Keratinocyte (primary cell): Measurements from ENCODE around the gene RHEB. TPM values are rescaled to one million over a fixed set of nuclear protein-coding genes. Genes with fewer than 3 reads are reported as not detected.

Source experiments
- DNase-seq: peaks from one replicate; pipeline ENCODE4 v3.0.0-alpha.2; 2011; ENCODE audit warnings: low read depth, missing footprints, low spot score
- FAIRE-seq: peaks from 2 replicates; lab custom pipeline; 2011; peaks lifted over from hg19 to GRCh38; lab: Jason Lieb, UNC
- H2AFZ ChIP-seq: 2 replicates; pipeline ENCODE4 v1.6.0; 2012; ENCODE audit warnings: low read length, control low read depth, inconsistent platforms; ENCODE audit not compliant: control insufficient read depth
- H3K27ac ChIP-seq: 2 replicates; pipeline ENCODE4 v1.5.1; 2011; ENCODE audit warnings: low read length; ENCODE audit not compliant: control insufficient read depth, insufficient read depth
- H3K27me3 ChIP-seq: 3 replicates; pipeline ENCODE4 v1.6.0; 2011; ENCODE audit warnings: low read length; ENCODE audit not compliant: control insufficient read depth, insufficient read depth; ENCODE audit errors: extremely low read depth
- H3K36me3 ChIP-seq, 2 experiments: 2 replicates in 1 of 2; 3 replicates in 1 of 2; pipeline ENCODE4 v1.5.1; 2011; ENCODE audit warnings: low read length in 2 of 2, mild to moderate bottlenecking in 1 of 2; ENCODE audit not compliant: control insufficient read depth in 2 of 2, insufficient read depth in 2 of 2; ENCODE audit errors: extremely low read depth in 1 of 2
- H3K4me1 ChIP-seq: 3 replicates; pipeline ENCODE4 v1.5.1; 2011; ENCODE audit warnings: low read length; ENCODE audit not compliant: control insufficient read depth, insufficient read depth; ENCODE audit errors: extremely low read depth
- H3K4me2 ChIP-seq: 3 replicates; pipeline ENCODE4 v1.6.0; 2011; ENCODE audit warnings: low read depth, low read length; ENCODE audit not compliant: control insufficient read depth, insufficient read depth; ENCODE audit errors: extremely low read depth
- H3K4me3 ChIP-seq, 3 experiments: fragments of 200-600 bp in 1 of 3; sonication (generic) in 1 of 3; 2 replicates in 2 of 3; 3 replicates in 1 of 3; pipeline ENCODE4 v1.5.1; 2011 to 2016; ENCODE audit warnings: low read length in 3 of 3, mild to moderate bottlenecking in 3 of 3, control low read depth in 2 of 3, inconsistent platforms in 1 of 3, low read depth in 1 of 3, mixed read lengths in 1 of 3, mixed run types in 1 of 3, moderate library complexity in 1 of 3; ENCODE audit not compliant: control insufficient read depth in 2 of 3, insufficient read depth in 2 of 3; ENCODE audit errors: extremely low read depth in 1 of 3
- H3K79me2 ChIP-seq: 2 replicates; pipeline ENCODE4 v1.6.0; 2012; ENCODE audit warnings: low read length; ENCODE audit not compliant: control insufficient read depth, insufficient read depth
- H3K9ac ChIP-seq: 3 replicates; pipeline ENCODE4 v1.6.0; 2011; ENCODE audit warnings: low read length; ENCODE audit not compliant: control insufficient read depth, insufficient read depth; ENCODE audit errors: extremely low read depth
- H3K9me1 ChIP-seq: 3 replicates; pipeline ENCODE4 v1.6.0; 2011; ENCODE audit warnings: low read length; ENCODE audit not compliant: control insufficient read depth, insufficient read depth; ENCODE audit errors: extremely low read depth
- H3K9me3 ChIP-seq: 2 replicates; pipeline ENCODE4 v1.5.1; 2012; ENCODE audit warnings: low read depth, low read length; ENCODE audit not compliant: control insufficient read depth
- H4K20me1 ChIP-seq: 3 replicates; pipeline ENCODE4 v1.6.0; 2011; ENCODE audit warnings: low read length; ENCODE audit not compliant: control insufficient read depth, insufficient read depth; ENCODE audit errors: extremely low read depth
- EZH2 ChIP-seq: IDR thresholded peaks from one replicate; pipeline ENCODE4 v1.6.1; 2012; ENCODE audit warnings: inconsistent platforms, mild to moderate bottlenecking, low read length, moderate library complexity
- dilution Hi-C: fragments of 300-500 bp; cut with MboI; formaldehyde crosslinking; loops from one replicate; pipeline ENCODE4 v1.7.0; 2020; ENCODE audit warnings: low sequenced_read_pairs; ENCODE audit not compliant: extremely low pct_ligation_motif_present
- polyA plus RNA-seq, 5 experiments: library from polyadenylated mRNA; depleted of rRNA in 3 of 5; stranded (reverse) in 3 of 5; stranded (forward) in 1 of 5; unstranded in 1 of 5; fragments of >200 nt; gene quantifications; 1 replicate in 1 of 5; 2 replicates in 3 of 5; 3 replicates in 1 of 5; pipeline versions ENCODE4 v1.2.1 to v1.2.3, GENCODE V29; 2011 to 2012; ENCODE audit warnings: missing spikeins in 2 of 5, low read depth in 1 of 5, low replicate concordance in 1 of 5
- TF ChIP-seq, protein P1 (sequence below), 3 experiments: IDR thresholded peaks in 1 of 3; conservative IDR thresholded peaks in 1 of 3; optimal IDR thresholded peaks in 1 of 3; 2 replicates in 2 of 3; 3 replicates in 1 of 3; pipeline versions ENCODE3 to v1.5.1; 2011; ENCODE audit warnings: low read length in 3 of 3, mild to moderate bottlenecking in 3 of 3, moderate library complexity in 2 of 3, control low read depth in 1 of 3, inconsistent platforms in 1 of 3; ENCODE audit not compliant: insufficient read depth in 2 of 3; ENCODE audit errors: extremely low read depth in 1 of 3

Gene RHEB
- polyA plus RNA-seq, 1 donor (not counting 4 experiments of a cell fraction or from before 2014, with no cell fraction given), result 138 TPM

- no peak overlapping the region for H3K27ac ChIP-seq
- H3K9me1 ChIP-seq, result no peaks in the 10 kb centered on the region
- H3K36me3 ChIP-seq, result peaks cover 12 to 18% of the 10 kb centered on the region in 2 experiments
- FAIRE-seq, result no peak
- TF ChIP-seq, protein P1, sequence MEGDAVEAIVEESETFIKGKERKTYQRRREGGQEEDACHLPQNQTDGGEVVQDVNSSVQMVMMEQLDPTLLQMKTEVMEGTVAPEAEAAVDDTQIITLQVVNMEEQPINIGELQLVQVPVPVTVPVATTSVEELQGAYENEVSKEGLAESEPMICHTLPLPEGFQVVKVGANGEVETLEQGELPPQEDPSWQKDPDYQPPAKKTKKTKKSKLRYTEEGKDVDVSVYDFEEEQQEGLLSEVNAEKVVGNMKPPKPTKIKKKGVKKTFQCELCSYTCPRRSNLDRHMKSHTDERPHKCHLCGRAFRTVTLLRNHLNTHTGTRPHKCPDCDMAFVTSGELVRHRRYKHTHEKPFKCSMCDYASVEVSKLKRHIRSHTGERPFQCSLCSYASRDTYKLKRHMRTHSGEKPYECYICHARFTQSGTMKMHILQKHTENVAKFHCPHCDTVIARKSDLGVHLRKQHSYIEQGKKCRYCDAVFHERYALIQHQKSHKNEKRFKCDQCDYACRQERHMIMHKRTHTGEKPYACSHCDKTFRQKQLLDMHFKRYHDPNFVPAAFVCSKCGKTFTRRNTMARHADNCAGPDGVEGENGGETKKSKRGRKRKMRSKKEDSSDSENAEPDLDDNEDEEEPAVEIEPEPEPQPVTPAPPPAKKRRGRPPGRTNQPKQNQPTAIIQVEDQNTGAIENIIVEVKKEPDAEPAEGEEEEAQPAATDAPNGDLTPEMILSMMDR (optimal IDR thresholded peaks at IDR 0.05 in 1 of 3, IDR thresholded peaks at IDR 0.05 in 1 of 3, conservative IDR thresholded peaks at IDR 0.05 in 1 of 3; ENCODE audit: extremely low read depth in 1 of 3, insufficient read depth in 2 of 3, low read length in 3 of 3), result no peak
- TF ChIP-seq EZH2, result no peak
- H3K9me3 ChIP-seq, result no peaks in the 10 kb centered on the region
- DNase-seq, result no peak
- H3K4me3 ChIP-seq, result no peak overlapping the region
- H3K4me1 ChIP-seq, result no peaks in the 10 kb centered on the region
- no peak overlapping the region for H3K4me2 ChIP-seq
- no peaks in the 10 kb centered on the region for H3K27me3 ChIP-seq
- dilution Hi-C loops, result no loop called here
- H2AFZ ChIP-seq, result no peak overlapping the region
- no peak overlapping the region for H3K9ac ChIP-seq
- H4K20me1 ChIP-seq, result no peaks in the 10 kb centered on the region
- no peaks in the 10 kb centered on the region for H3K79me2 ChIP-seq
Measured at GRCh38 chr7:151559557-151560183, 40.0 kb upstream of the RHEB start.

DNA sequence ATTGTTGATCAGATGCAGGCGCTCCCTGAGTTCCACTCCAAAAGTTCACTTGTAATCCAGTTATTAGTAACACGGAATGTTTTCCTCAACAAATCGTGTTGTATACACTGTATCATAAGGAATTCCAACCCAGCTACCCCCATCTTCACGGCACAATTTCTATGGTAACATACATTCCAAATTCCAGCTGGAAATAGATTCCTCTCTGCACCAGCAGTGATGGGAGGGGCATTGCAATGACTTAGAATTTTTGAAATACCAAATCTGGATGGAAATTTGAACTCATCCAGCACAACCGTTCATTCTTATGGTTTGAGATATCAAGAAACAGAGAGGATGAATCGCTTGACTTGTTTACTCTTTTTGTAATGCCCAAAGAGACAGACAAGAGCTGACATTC, 38.9 kb upstream of the RHEB start:
- H3K4me3 ChIP-seq, result no peak overlapping the region
- dilution Hi-C loops, result no loop called here
- no peak for TF ChIP-seq EZH2
- TF ChIP-seq, protein P1 (optimal IDR thresholded peaks at IDR 0.05 in 1 of 3, IDR thresholded peaks at IDR 0.05 in 1 of 3, conservative IDR thresholded peaks at IDR 0.05 in 1 of 3; ENCODE audit: extremely low read depth in 1 of 3, insufficient read depth in 2 of 3, low read length in 3 of 3), result no peak
- H3K9me3 ChIP-seq, result no peaks in the 10 kb centered on the region
- no peak overlapping the region for H3K9ac ChIP-seq
- FAIRE-seq (no peak), DNase-seq (no peak)
- no peaks in the 10 kb centered on the region for H3K27me3 ChIP-seq
- no peaks in the 10 kb centered on the region for H3K9me1 ChIP-seq
- H4K20me1 ChIP-seq, result no peaks in the 10 kb centered on the region
- no peak overlapping the region for H3K4me2 ChIP-seq
- no peak overlapping the region for H2AFZ ChIP-seq
- H3K36me3 ChIP-seq, result peaks cover 6 to 18% of the 10 kb centered on the region in 2 experiments
- H3K4me1 ChIP-seq, result no peaks in the 10 kb centered on the region
- H3K27ac ChIP-seq, result no peak overlapping the region
- no peaks in the 10 kb centered on the region for H3K79me2 ChIP-seq
